ENCODE results near the gene ARPC1A. TPM values are rescaled to one million over a fixed set of nuclear protein-coding genes. Genes with fewer than 3 reads are reported as not detected.

The ARPC1A gene
- total RNA-seq, 1 donor: 132 TPM

GRCh38 chr7:99395616-99396327 lies 70.1 kb downstream of the ARPC1A start:
- Histone ChIP-seq H3K9me3 (ENCODE audit: low read depth, low read length) (no peaks in the 10 kb centered on the region), H3K79me2 (ENCODE audit: insufficient read depth, low read length) (peaks cover 31% of the 10 kb centered on the region), H3K4me3 (ENCODE audit: insufficient read depth, low read length) (no peak overlapping the region), H3K4me2 (ENCODE audit: insufficient read depth, low read length) (no peak overlapping the region), H2AFZ (ENCODE audit: low read length) (no peak overlapping the region), H3K27me3 (ENCODE audit: insufficient read depth, low read length) (no peaks in the 10 kb centered on the region), H4K20me1 (ENCODE audit: insufficient read depth, low read length) (peaks cover 24% of the 10 kb centered on the region), H3K36me3 (ENCODE audit: insufficient read depth, low read length) (peaks cover 81% of the 10 kb centered on the region), H3K4me1 (ENCODE audit: insufficient read depth, low read length) (no peaks in the 10 kb centered on the region), H3K27ac (ENCODE audit: low read depth, low read length) (no peak overlapping the region)
- TF ChIP-seq, protein P1, sequence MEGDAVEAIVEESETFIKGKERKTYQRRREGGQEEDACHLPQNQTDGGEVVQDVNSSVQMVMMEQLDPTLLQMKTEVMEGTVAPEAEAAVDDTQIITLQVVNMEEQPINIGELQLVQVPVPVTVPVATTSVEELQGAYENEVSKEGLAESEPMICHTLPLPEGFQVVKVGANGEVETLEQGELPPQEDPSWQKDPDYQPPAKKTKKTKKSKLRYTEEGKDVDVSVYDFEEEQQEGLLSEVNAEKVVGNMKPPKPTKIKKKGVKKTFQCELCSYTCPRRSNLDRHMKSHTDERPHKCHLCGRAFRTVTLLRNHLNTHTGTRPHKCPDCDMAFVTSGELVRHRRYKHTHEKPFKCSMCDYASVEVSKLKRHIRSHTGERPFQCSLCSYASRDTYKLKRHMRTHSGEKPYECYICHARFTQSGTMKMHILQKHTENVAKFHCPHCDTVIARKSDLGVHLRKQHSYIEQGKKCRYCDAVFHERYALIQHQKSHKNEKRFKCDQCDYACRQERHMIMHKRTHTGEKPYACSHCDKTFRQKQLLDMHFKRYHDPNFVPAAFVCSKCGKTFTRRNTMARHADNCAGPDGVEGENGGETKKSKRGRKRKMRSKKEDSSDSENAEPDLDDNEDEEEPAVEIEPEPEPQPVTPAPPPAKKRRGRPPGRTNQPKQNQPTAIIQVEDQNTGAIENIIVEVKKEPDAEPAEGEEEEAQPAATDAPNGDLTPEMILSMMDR (IDR thresholded peaks at IDR 0.05; ENCODE audit: extremely low read depth, low read depth, low read length): no peak
- peak; percentile 70 for DNase-seq (ENCODE audit: insufficient read length, low spot score, missing footprints)

DNA sequence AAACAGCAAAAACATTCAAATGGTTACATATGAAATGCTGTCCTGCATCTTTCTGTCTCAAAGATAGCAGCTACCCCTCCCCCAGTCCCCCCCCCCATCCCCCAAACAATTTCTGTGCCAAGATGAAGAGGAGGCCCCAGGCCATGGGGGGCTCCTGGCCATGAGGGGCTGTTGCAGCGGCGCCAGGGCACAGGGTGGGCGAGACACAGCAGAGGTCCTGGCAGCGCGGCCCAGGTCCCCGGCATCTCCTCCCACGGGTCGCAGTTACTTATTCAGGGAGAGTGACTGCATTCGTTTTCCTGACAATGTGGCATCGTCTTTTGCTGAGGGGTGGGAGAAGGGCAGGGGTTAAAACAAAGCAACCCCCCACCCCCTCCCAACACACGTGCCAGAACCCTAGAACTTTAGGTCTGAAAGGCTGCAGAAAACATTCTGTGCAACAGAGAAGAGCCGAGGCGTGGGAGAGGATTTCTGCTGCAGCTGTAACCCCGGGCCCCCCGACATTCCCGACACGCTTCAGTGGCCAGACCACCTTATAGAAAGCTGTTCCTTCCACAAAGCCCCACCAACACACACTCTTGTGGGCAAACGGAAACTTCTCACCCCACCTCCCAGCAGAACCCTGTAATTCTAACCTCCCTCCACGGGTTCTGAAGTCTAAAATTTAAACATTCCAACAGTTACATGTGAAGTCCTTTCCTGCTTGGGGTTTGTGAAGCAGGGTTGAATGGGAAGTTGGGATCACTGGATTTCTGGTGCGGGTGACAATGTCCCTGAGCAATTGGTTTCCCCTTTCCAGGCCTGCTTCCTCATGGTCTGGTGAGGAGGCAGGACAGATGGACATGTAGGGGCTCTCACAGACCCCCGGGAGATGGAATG lies 71.0 kb downstream of the ARPC1A start:
- TF ChIP-seq, protein P1 (IDR thresholded peaks at IDR 0.05; ENCODE audit: extremely low read depth, low read depth, low read length): no peak
- Histone ChIP-seq H3K36me3 (ENCODE audit: insufficient read depth, low read length) (peaks cover 80% of the 10 kb centered on the region), H4K20me1 (ENCODE audit: insufficient read depth, low read length) (peaks cover 27% of the 10 kb centered on the region)

DNA sequence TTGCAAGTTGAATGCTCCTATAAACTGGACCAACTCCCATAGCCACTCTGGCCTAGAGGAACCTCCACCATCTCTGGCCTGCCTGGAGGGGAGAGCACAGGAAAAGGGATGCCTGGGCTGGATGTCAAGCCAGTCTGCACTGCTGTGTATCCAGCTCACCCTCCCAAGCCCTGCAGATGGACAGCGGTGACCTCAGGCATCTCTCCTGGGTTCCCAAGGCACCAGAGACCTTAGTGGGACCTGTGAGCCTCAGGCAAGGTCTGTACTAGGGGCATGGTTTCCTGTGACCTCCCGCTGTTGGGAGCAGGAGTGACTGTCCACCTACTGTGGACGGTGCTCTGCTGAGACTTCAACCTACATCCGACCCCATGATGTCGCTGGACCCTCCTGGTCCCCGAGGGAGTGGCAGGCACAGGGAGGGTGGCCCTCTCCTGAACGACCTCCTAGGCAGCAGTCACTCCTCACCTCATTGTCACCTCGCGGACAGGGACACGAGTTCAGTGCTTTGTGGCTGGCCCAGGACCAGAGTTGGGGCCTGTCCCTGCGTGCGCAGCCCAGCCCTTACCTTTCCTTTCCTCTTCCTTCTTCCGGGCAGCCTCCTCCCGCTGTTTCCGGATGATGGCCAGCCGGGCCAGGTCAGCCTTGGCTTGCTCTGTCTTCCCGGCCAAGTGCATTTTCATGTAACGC lies 71.7 kb downstream of the ARPC1A start:
- H3K79me2 ChIP-seq (ENCODE audit: insufficient read depth, low read length): peaks cover 28% of the 10 kb centered on the region
- H3K4me1 ChIP-seq (ENCODE audit: insufficient read depth, low read length): no peaks in the 10 kb centered on the region
- H3K4me3 ChIP-seq (ENCODE audit: insufficient read depth, low read length): no peak overlapping the region
- H3K27ac ChIP-seq (ENCODE audit: low read depth, low read length): no peak overlapping the region
- peaks cover 81% of the 10 kb centered on the region for H3K36me3 ChIP-seq (ENCODE audit: insufficient read depth, low read length)
- H3K9me3 ChIP-seq (ENCODE audit: low read depth, low read length): no peaks in the 10 kb centered on the region
- no peak overlapping the region for H3K4me2 ChIP-seq (ENCODE audit: insufficient read depth, low read length)
- H2AFZ ChIP-seq (ENCODE audit: low read length): no peak overlapping the region
- TF ChIP-seq, protein P1 (IDR thresholded peaks at IDR 0.05; ENCODE audit: extremely low read depth, low read depth, low read length): no peak
- peaks cover 23% of the 10 kb centered on the region for H4K20me1 ChIP-seq (ENCODE audit: insufficient read depth, low read length)
- peak; percentile 71 for DNase-seq (ENCODE audit: insufficient read length, low spot score, missing footprints)
- no peaks in the 10 kb centered on the region for H3K27me3 ChIP-seq (ENCODE audit: insufficient read depth, low read length)

More for the DNA sequence above, 71.0 kb downstream of the ARPC1A start:
- peaks cover 28% of the 10 kb centered on the region for H3K79me2 ChIP-seq (ENCODE audit: insufficient read depth, low read length)
- DNase-seq (ENCODE audit: insufficient read length, low spot score, missing footprints): peak; percentile 77
- no peak overlapping the region for H3K27ac ChIP-seq (ENCODE audit: low read depth, low read length)
- no peaks in the 10 kb centered on the region for H3K9me3 ChIP-seq (ENCODE audit: low read depth, low read length)
- no peak overlapping the region for H3K4me2 ChIP-seq (ENCODE audit: insufficient read depth, low read length)
- H2AFZ ChIP-seq (ENCODE audit: low read length): no peak overlapping the region
- H3K27me3 ChIP-seq (ENCODE audit: insufficient read depth, low read length): no peaks in the 10 kb centered on the region
- H3K4me1 ChIP-seq (ENCODE audit: insufficient read depth, low read length): no peaks in the 10 kb centered on the region
- no peak overlapping the region for H3K4me3 ChIP-seq (ENCODE audit: insufficient read depth, low read length)
